DND-41 (cell line): Measurements from ENCODE around the gene NECTIN1.

Source experiments
- EZH2 ChIP-seq: IDR thresholded peaks from 3 replicates; pipeline ENCODE4 v1.6.1; 2012; ENCODE audit warnings: borderline replicate concordance, low read depth, mild to moderate bottlenecking, moderate library complexity, low read length, inconsistent platforms; ENCODE audit not compliant: severe bottlenecking
- TF ChIP-seq, protein P1 (sequence below): IDR thresholded peaks from 2 replicates; pipeline ENCODE4 v1.5.1; 2012; ENCODE audit warnings: borderline replicate concordance, low read length, moderate library complexity, mild to moderate bottlenecking; ENCODE audit not compliant: poor library complexity, severe bottlenecking; ENCODE audit errors: extremely low read depth

DNA sequence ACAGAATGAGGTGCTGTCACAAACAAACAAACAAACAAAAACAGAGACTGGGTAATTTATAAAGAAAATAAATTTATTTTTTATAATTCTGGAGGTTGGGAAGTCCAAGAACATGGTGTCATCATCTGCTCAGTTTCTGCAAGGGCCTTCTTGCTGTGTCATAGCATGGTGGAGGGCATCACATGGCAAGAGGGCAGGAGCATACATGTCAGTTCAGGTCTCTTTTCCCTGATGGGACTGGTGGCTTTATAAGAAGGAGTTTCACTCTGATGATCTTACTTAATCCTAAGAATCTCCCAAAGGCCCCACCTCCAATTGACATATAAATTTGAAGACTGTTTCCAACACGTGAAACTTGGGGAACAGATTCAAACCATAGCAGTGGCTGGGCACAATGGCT is 135.7 kb downstream of the NECTIN1 start:
- TF ChIP-seq, protein P1, sequence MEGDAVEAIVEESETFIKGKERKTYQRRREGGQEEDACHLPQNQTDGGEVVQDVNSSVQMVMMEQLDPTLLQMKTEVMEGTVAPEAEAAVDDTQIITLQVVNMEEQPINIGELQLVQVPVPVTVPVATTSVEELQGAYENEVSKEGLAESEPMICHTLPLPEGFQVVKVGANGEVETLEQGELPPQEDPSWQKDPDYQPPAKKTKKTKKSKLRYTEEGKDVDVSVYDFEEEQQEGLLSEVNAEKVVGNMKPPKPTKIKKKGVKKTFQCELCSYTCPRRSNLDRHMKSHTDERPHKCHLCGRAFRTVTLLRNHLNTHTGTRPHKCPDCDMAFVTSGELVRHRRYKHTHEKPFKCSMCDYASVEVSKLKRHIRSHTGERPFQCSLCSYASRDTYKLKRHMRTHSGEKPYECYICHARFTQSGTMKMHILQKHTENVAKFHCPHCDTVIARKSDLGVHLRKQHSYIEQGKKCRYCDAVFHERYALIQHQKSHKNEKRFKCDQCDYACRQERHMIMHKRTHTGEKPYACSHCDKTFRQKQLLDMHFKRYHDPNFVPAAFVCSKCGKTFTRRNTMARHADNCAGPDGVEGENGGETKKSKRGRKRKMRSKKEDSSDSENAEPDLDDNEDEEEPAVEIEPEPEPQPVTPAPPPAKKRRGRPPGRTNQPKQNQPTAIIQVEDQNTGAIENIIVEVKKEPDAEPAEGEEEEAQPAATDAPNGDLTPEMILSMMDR: no peak
- TF ChIP-seq EZH2: no peak
